ENCODE measurements around the gene SIT1.

DNA sequence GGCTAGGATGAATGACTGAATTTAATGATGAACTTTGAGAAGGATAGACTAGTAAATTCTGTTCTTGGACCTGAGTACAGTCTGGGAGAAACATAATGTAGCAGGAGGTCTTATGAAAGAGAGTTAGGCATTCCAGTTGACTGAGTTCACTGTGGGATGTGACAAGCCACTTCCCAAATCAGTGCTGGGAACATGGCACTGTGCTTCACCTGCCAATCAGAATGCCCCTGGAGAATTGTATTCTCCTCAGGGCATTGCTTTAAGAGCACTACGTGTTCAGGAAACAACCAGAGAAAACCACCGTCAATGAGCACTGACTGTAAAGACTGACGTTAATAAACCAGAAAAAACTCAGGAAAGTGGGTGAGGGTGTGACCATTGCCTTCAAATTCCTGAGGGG lies 8.6 kb upstream of the SIT1 start:
- TF ChIP-seq POLR2AphosphoS5 (IDR thresholded peaks at IDR 0.05) (peak in 1 of 2 donors; percentile 15), EP300 (IDR thresholded peaks at IDR 0.05) (no peak)
